Measurements from ENCODE around the gene CHP2.

Gene CHP2

GRCh38 chr16:23771642-23772041, 16.8 kb downstream of the CHP2 start:
- Mint-ChIP-seq H3K27ac (no peak overlapping the region), H3K4me1 (no peaks in the 10 kb centered on the region), H3K27me3 (peaks cover 12% of the 10 kb centered on the region), H3K9me3 (no peaks in the 10 kb centered on the region), H3K4me3 (no peak overlapping the region)
- DNase-seq, result no peak
- ATAC-seq, result no peak

- ATAC-seq, result no peak
- no peak for DNase-seq
- no peak overlapping the region for H3K4me3 Mint-ChIP-seq
- no peaks in the 10 kb centered on the region for H3K4me1 Mint-ChIP-seq
- peaks cover 12% of the 10 kb centered on the region for H3K27me3 Mint-ChIP-seq
- no peak overlapping the region for H3K27ac Mint-ChIP-seq
- no peaks in the 10 kb centered on the region for H3K9me3 Mint-ChIP-seq
Observed at GRCh38 chr16:23773339-23773738, 18.5 kb downstream of the CHP2 start.

DNA sequence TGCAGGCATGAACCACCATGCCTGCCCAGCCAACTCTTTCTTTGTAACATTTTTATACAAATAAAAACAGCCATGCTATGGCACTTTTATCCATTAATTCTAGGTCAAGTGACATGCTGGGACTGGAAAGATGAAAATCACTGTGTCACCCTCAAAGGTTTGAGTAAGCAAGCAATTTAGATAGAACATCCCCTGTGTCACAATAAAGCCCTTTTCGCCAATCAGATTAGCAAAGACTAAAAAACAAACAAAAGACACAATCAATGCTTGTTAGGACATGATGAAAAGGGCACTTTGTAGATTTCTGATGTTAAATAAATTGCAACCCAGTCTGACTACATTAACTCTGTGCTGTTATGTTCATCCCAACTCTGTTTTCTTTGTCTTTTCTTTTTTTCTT, 26.4 kb downstream of the CHP2 start:
- H3K27ac Mint-ChIP-seq, result no peak overlapping the region
- H3K4me1 Mint-ChIP-seq, result no peaks in the 10 kb centered on the region
- no peak for ATAC-seq
- peaks cover 42% of the 10 kb centered on the region for H3K27me3 Mint-ChIP-seq
- DNase-seq, result no peak
- H3K4me3 Mint-ChIP-seq, result no peak overlapping the region
- peaks cover 0 to 5% of the 10 kb centered on the region in 2 donors for H3K9me3 Mint-ChIP-seq

GRCh38 chr16:23784811-23785447, 30.1 kb downstream of the CHP2 start:
- H3K27ac Mint-ChIP-seq, result no peak overlapping the region
- H3K4me3 Mint-ChIP-seq, result no peak overlapping the region
- H3K27me3 Mint-ChIP-seq, result peaks cover 32% of the 10 kb centered on the region
- ATAC-seq, result no peak
- H3K9me3 Mint-ChIP-seq, result no peaks in the 10 kb centered on the region
- no peak for DNase-seq
- no peaks in the 10 kb centered on the region for H3K4me1 Mint-ChIP-seq

- H3K27me3 Mint-ChIP-seq, result peaks cover 31% of the 10 kb centered on the region
- H3K27ac Mint-ChIP-seq, result no peak overlapping the region
- no peak for ATAC-seq
- H3K9me3 Mint-ChIP-seq, result no peaks in the 10 kb centered on the region
- no peak overlapping the region for H3K4me3 Mint-ChIP-seq
- DNase-seq, result no peak
- H3K4me1 Mint-ChIP-seq, result no peaks in the 10 kb centered on the region
Observed at GRCh38 chr16:23785842-23786241, 31.0 kb downstream of the CHP2 start.

DNA sequence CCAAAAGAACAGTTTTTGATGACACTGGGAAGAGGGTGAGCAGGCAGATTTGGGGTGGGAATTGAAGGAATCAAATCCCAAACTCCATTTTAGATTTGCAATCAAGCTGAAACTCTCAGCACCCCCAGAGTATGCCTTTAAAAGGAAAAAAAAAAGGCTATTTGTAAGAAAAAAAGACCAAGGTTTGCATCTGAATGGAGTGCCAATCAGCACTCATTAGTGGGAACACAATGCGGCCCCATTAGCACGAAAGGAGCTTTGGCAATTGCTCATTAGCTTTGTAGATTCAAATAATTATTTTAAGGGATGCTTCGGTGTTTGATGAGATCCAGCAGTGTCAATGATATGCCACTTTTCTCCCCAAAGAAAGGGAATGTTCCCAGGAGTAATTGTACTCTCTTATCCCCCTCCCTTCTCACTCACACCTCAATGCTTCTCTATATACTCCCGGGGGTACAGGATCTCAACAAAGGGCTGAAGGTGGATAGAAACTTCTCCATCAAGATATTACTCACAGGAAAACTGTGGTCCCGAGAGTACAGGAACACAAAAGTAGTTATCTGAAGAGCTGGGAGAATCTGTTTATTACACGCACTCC, 32.2 kb downstream of the CHP2 start:
- Mint-ChIP-seq H3K27ac (no peak overlapping the region), H3K9me3 (no peaks in the 10 kb centered on the region), H3K4me3 (no peak overlapping the region), H3K27me3 (peaks cover 19% of the 10 kb centered on the region), H3K4me1 (no peaks in the 10 kb centered on the region)
- no peak for ATAC-seq
- DNase-seq, result no peak

- H3K4me1 Mint-ChIP-seq, result no peaks in the 10 kb centered on the region
- DNase-seq (no peak), ATAC-seq (no peak)
- peaks cover 12% of the 10 kb centered on the region for H3K27me3 Mint-ChIP-seq
- no peak overlapping the region for H3K27ac Mint-ChIP-seq
- no peaks in the 10 kb centered on the region for H3K9me3 Mint-ChIP-seq
- no peak overlapping the region for H3K4me3 Mint-ChIP-seq
Observed at GRCh38 chr16:23788685-23789084, 33.9 kb downstream of the CHP2 start.

GRCh38 chr16:23795378-23795777, 40.6 kb downstream of the CHP2 start:
- no peak overlapping the region for H3K4me3 Mint-ChIP-seq
- H3K27me3 Mint-ChIP-seq, result peaks cover 8% of the 10 kb centered on the region
- no peak overlapping the region for H3K27ac Mint-ChIP-seq
- DNase-seq (no peak), ATAC-seq (no peak)
- no peaks in the 10 kb centered on the region for H3K9me3 Mint-ChIP-seq
- no peaks in the 10 kb centered on the region for H3K4me1 Mint-ChIP-seq

DNA sequence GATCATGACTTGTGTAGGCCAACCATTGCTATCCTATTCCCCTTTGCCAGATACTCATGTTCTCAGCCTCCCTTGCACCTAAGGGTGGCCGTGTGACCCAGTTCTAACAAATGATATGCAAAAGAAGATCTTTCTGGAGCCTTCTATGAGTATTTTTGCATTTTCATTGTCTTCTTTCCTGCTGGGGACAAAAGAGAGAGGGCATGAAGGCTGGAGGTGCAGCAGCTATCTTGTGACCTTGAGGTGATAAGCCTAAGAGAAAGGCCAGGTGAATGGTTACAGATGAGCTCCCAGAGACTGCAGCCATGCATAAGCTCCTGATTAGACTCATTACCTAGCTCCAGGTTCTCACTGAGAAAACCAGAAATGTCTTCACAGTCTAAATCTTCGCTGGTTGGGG, 42.1 kb downstream of the CHP2 start:
- Mint-ChIP-seq H3K4me3 (no peak overlapping the region), H3K9me3 (no peaks in the 10 kb centered on the region), H3K27me3 (peaks cover 8% of the 10 kb centered on the region), H3K27ac (peak overlapping the region in 1 of 2 donors; percentile 36), H3K4me1 (peaks cover 5% of the 10 kb centered on the region)
- ATAC-seq, result no peak
- DNase-seq, result no peak

GRCh38 chr16:23801378-23801777, 46.6 kb downstream of the CHP2 start:
- Mint-ChIP-seq H3K27me3 (peaks cover 8% of the 10 kb centered on the region), H3K4me1 (peaks cover 19% of the 10 kb centered on the region), H3K9me3 (no peaks in the 10 kb centered on the region), H3K4me3 (no peak overlapping the region), H3K27ac (no peak overlapping the region)
- DNase-seq (peak; percentile 60 to 64), ATAC-seq (peak; percentile 76)

- H3K27ac Mint-ChIP-seq, result no peak overlapping the region
- H3K4me1 Mint-ChIP-seq, result peaks cover 27% of the 10 kb centered on the region
- no peaks in the 10 kb centered on the region for H3K9me3 Mint-ChIP-seq
- H3K27me3 Mint-ChIP-seq, result peaks cover 3% of the 10 kb centered on the region
- DNase-seq (no peak), ATAC-seq (no peak)
- H3K4me3 Mint-ChIP-seq, result no peak overlapping the region
Observed at GRCh38 chr16:23802776-23803175, 48.0 kb downstream of the CHP2 start.

- DNase-seq (peak; percentile 57 to 74), ATAC-seq (peak; percentile 94)
- Mint-ChIP-seq H3K9me3 (no peaks in the 10 kb centered on the region), H3K27ac (no peak overlapping the region), H3K4me1 (peaks cover 27% of the 10 kb centered on the region), H3K27me3 (no peaks in the 10 kb centered on the region), H3K4me3 (peak overlapping the region; percentile 22 to 55)
Observed at GRCh38 chr16:23803591-23804123, 48.8 kb downstream of the CHP2 start.

GRCh38 chr16:23807028-23807427, 52.2 kb downstream of the CHP2 start:
- peaks cover 9% of the 10 kb centered on the region for H3K27me3 Mint-ChIP-seq
- H3K4me3 Mint-ChIP-seq, result no peak overlapping the region
- no peak for DNase-seq
- peaks cover 21% of the 10 kb centered on the region for H3K4me1 Mint-ChIP-seq
- no peaks in the 10 kb centered on the region for H3K9me3 Mint-ChIP-seq
- peak overlapping the region in 1 of 2 donors; percentile 68 for H3K27ac Mint-ChIP-seq
- ATAC-seq, result no peak

Measured in stimulated activated naive CD8-positive, alpha-beta T cell treated with anti-CD3 and anti-CD28 coated beads, Interleukin-15, amount 100 ng/mL, for 72 hours (primary cell).